B cell (primary cell): ENCODE results near the gene EPB41L4A. TPM values are rescaled to one million over a fixed set of nuclear protein-coding genes. Genes with fewer than 3 reads are reported as not detected.

Source experiments
- ATAC-seq: fragments of 200-7000 bp; cut with Tn5 transposase; one replicate; pipeline ENCODE4 v1.10.0; 2021; ENCODE audit warnings: low read depth, mild to moderate bottlenecking, moderate number of reproducible peaks, moderate library complexity
- CTCF ChIA-PET: fragments of 350-600 bp; sonication (Branson Sonifier 250); formaldehyde crosslinking; loops from one replicate; lab custom pipeline; 2021; ENCODE audit warnings: antibody characterized with exemption, inconsistent platforms; lab: Charles Lee
- POLR2A ChIA-PET: fragments of 350-600 bp; sonication (Branson Sonifier 250); formaldehyde crosslinking; loops from one replicate; lab custom pipeline; 2021; ENCODE audit warnings: antibody characterized with exemption; lab: Charles Lee
- DNase-seq: peaks from one replicate; pipeline ENCODE4 v3.0.0; 2013
- H2AFZ ChIP-seq: 2 replicates; pipeline ENCODE4 v1.6.1; 2012; ENCODE audit warnings: mild to moderate bottlenecking, low read depth, low read length; ENCODE audit not compliant: insufficient read depth, poor library complexity, severe bottlenecking
- H3K27ac ChIP-seq, 2 donors: 1 replicate in 1 of 2; 2 replicates in 1 of 2; pipeline ENCODE4 v1.5.1; 2012 to 2013; ENCODE audit warnings: low read length in 2 of 2, mild to moderate bottlenecking in 2 of 2, moderate library complexity in 1 of 2
- H3K27me3 ChIP-seq, 4 experiments: fragments of 200-600 bp in 1 of 4; sonication (generic) in 1 of 4; replicated peaks in 1 of 4; 1 replicate in 2 of 4; 2 replicates in 2 of 4; pipeline versions ENCODE4 v1.6.1 to v1.7.0; 2013 to 2016; ENCODE audit warnings: low read length in 3 of 4, mild to moderate bottlenecking in 2 of 4, mixed read lengths in 1 of 4, moderate library complexity in 1 of 4; ENCODE audit not compliant: insufficient read depth in 4 of 4, control insufficient read depth in 3 of 4; ENCODE audit errors: control extremely low read depth in 1 of 4
- H3K36me3 ChIP-seq, 2 experiments: replicated peaks in 1 of 2; 1 replicate in 1 of 2; 2 replicates in 1 of 2; pipeline versions ENCODE4 v1.6.1 to v1.7.1; 2013; ENCODE audit warnings: low read length in 1 of 2; ENCODE audit not compliant: insufficient read depth in 2 of 2, control insufficient read depth in 1 of 2; ENCODE audit errors: control extremely low read depth in 1 of 2, extremely low read depth in 1 of 2
- H3K4me1 ChIP-seq, 2 donors: fragments of 200-600 bp in 1 of 2; sonication (generic) in 1 of 2; 1 replicate in 1 of 2; 2 replicates in 1 of 2; pipeline versions ENCODE4 v1.5.1 to v1.6.1; 2013 to 2017; ENCODE audit warnings: low read length in 2 of 2; ENCODE audit not compliant: control insufficient read depth in 2 of 2, insufficient read depth in 2 of 2
- H3K4me2 ChIP-seq: replicated peaks from 2 replicates; pipeline ENCODE3; 2012; ENCODE audit warnings: mild to moderate bottlenecking, low read depth, low read length; ENCODE audit not compliant: poor library complexity, severe bottlenecking
- H3K4me3 ChIP-seq, 5 experiments: fragments of 200-600 bp in 1 of 5; sonication (generic) in 1 of 5; 1 replicate in 3 of 5; 2 replicates in 2 of 5; pipeline versions ENCODE4 v1.5.1 to v1.7.0; 2011 to 2016; ENCODE audit warnings: low read length in 4 of 5, mild to moderate bottlenecking in 4 of 5, low read depth in 2 of 5, control low read depth in 1 of 5, moderate library complexity in 1 of 5; ENCODE audit not compliant: insufficient read depth in 1 of 5; ENCODE audit errors: control extremely low read depth in 1 of 5, extremely low read depth in 1 of 5
- H3K79me2 ChIP-seq: fragments of 200-600 bp; sonication (generic); one replicate; pipeline ENCODE4 v1.6.0; 2016; ENCODE audit warnings: low read length; ENCODE audit not compliant: control insufficient read depth, insufficient read depth
- H3K9ac ChIP-seq: fragments of 200-600 bp; sonication (generic); 2 replicates; pipeline ENCODE4 v1.6.1; 2017; ENCODE audit warnings: mild to moderate bottlenecking, low read length, moderate library complexity
- H3K9me3 ChIP-seq, 3 donors: one replicate each; pipeline versions ENCODE4 v1.6.1 to v1.7.1; 2013; ENCODE audit warnings: low read length in 2 of 3; ENCODE audit not compliant: control insufficient read depth in 2 of 3, insufficient read depth in 1 of 3; ENCODE audit errors: control extremely low read depth in 1 of 3
- H4K20me1 ChIP-seq: 2 replicates; pipeline ENCODE4 v1.6.0; 2012; ENCODE audit warnings: mild to moderate bottlenecking, low read length; ENCODE audit not compliant: insufficient read depth, control insufficient read depth, poor library complexity, severe bottlenecking
- H3K27ac Mint-ChIP-seq: one replicate; pipeline ENCODE4 v1.8.0; 2021; ENCODE audit warnings: mixed read lengths
- H3K27me3 Mint-ChIP-seq: one replicate; pipeline ENCODE4 v1.8.0; 2021; ENCODE audit warnings: mixed read lengths
- H3K4me1 Mint-ChIP-seq: one replicate; pipeline ENCODE4 v1.8.0; 2021; ENCODE audit warnings: mixed read lengths
- H3K4me3 Mint-ChIP-seq: one replicate; pipeline ENCODE4 v1.8.0; 2021; ENCODE audit warnings: mixed read lengths
- H3K9me3 Mint-ChIP-seq: one replicate; pipeline ENCODE4 v1.8.0; 2022; ENCODE audit warnings: mixed read lengths; ENCODE audit not compliant: insufficient read depth
- EZH2 ChIP-seq: IDR thresholded peaks from 2 replicates; pipeline ENCODE4 v1.6.1; 2012; ENCODE audit warnings: borderline replicate concordance, low read depth, mild to moderate bottlenecking, moderate library complexity, low read length; ENCODE audit not compliant: insufficient read depth, poor library complexity, severe bottlenecking
- WGBS: methylation state at CpG from one replicate; pipeline ENCODE4 v1.1.5; 2013; ENCODE audit warnings: missing lambda C conversion rate; ENCODE audit not compliant: insufficient coverage; 5-methylcytosine and 5-hydroxymethylcytosine counted together
- intact Hi-C: fragments of 100-400 bp; cut with micrococcal nuclease; formaldehyde crosslinking; loops from one replicate; pipeline ENCODE4 v1.10.0; 2022
- polyA plus RNA-seq: library from polyadenylated mRNA; depleted of rRNA; stranded (reverse); fragments of >200 nt; gene quantifications from 2 replicates; pipeline ENCODE4 v1.2.3, GENCODE V29; 2012
- total RNA-seq, 2 donors: library from RNA; stranded (reverse); fragments of 120-200 nt in 1 of 2; gene quantifications; 1 replicate in 1 of 2; 2 replicates in 1 of 2; pipeline versions ENCODE4 v1.2.3 to v1.2.4, GENCODE V29; 2013 to 2022
- TF ChIP-seq, protein P1 (sequence below): fragments of 200-600 bp; IDR thresholded peaks from one replicate; pipeline ENCODE4 v1.8.0; 2022; ENCODE audit warnings: antibody characterized with exemption, mild to moderate bottlenecking

EPB41L4A gene
- total and polyA plus RNA-seq, 2 donors (not counting 1 experiment from before 2014, with no cell fraction given): 1.8 to 12.9 TPM

DNA sequence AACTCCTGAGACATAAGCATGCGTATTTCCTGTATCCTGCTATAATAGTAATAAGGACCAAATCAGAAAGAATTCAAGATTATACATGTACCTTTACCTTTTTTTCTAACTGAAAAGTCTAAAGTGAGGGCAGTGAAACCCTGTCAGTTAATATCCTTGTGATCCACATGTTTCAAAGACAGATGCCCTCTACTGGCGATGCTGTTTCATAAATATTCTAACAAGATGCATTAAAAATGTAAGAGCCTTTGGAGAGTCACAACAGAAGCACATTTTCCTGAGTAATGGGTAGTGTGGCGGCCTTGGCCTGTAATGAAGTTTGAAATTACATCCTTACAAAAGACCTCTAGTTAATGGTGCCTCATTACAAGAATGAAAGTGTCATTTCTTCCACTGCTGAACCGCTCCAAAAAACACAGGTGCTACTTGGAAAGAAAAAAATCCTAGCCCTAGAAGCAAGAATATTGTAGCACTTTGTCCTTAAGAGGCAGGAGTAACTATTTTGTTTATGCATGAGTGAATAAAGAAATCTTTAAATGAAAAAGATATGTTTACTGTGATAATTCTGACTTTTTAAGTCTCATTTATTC lies 232.6 kb downstream of the EPB41L4A start:
- POLR2A ChIA-PET: no interaction called here

DNA sequence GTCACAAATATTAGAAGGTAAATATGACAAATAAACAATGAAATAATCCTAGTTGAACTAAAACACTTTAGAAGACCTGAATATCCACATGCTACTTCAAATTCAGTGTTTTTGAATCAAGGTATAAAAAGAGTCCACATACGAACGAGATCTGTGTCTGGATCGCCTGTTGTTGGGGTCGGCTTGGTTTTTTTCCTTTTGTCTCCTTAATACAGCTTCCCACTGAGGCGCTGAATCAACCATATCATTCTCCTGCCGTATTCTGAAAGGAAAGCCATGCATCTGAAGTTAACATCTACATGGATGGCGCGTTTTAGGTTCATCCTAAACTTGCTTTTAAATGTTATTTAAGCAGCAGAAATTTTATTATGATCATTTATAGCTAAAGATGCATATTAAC lies 235.2 kb downstream of the EPB41L4A start:
- no peaks in the 10 kb centered on the region for H3K27me3 ChIP-seq
- intact Hi-C loops: no loop called here
- no peak for DNase-seq
- no peaks in the 10 kb centered on the region for H3K79me2 ChIP-seq
- no peaks in the 10 kb centered on the region for H3K9me3 ChIP-seq
- H2AFZ ChIP-seq: no peak overlapping the region
- no peak for ATAC-seq
- Mint-ChIP-seq H3K4me3 (no peak overlapping the region), H3K27ac (no peak overlapping the region), H3K4me1 (no peaks in the 10 kb centered on the region), H3K27me3 (peaks cover 6% of the 10 kb centered on the region), H3K9me3 (no peaks in the 10 kb centered on the region)
- H3K4me3 ChIP-seq: no peak overlapping the region
- CTCF ChIA-PET: interaction anchor here (1.1 to 2.2 kb wide), 3 partner anchors 9 to 574 kb away, joined by 3 to 9 read pairs (median 3); no protein-coding TSS in a partner anchor
- WGBS: 94% methylated on average over 4 of the region's 8 CpGs
- H3K4me2 ChIP-seq: no peak overlapping the region
- no peaks in the 10 kb centered on the region for H3K4me1 ChIP-seq
- no peaks in the 10 kb centered on the region for H3K36me3 ChIP-seq
- no peak overlapping the region for H3K27ac ChIP-seq
- POLR2A ChIA-PET: no interaction called here
- H3K9ac ChIP-seq: no peak overlapping the region
- TF ChIP-seq EZH2: no peak
- TF ChIP-seq, protein P1, sequence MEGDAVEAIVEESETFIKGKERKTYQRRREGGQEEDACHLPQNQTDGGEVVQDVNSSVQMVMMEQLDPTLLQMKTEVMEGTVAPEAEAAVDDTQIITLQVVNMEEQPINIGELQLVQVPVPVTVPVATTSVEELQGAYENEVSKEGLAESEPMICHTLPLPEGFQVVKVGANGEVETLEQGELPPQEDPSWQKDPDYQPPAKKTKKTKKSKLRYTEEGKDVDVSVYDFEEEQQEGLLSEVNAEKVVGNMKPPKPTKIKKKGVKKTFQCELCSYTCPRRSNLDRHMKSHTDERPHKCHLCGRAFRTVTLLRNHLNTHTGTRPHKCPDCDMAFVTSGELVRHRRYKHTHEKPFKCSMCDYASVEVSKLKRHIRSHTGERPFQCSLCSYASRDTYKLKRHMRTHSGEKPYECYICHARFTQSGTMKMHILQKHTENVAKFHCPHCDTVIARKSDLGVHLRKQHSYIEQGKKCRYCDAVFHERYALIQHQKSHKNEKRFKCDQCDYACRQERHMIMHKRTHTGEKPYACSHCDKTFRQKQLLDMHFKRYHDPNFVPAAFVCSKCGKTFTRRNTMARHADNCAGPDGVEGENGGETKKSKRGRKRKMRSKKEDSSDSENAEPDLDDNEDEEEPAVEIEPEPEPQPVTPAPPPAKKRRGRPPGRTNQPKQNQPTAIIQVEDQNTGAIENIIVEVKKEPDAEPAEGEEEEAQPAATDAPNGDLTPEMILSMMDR: no peak
- no peaks in the 10 kb centered on the region for H4K20me1 ChIP-seq

More for the DNA sequence above, 232.6 kb downstream of the EPB41L4A start:
- ATAC-seq (no peak), DNase-seq (peak; percentile 31)
- H3K36me3 ChIP-seq: no peaks in the 10 kb centered on the region
- no peaks in the 10 kb centered on the region for H3K27me3 ChIP-seq
- intact Hi-C loops: no loop called here
- Mint-ChIP-seq H3K4me3 (no peak overlapping the region), H3K9me3 (no peaks in the 10 kb centered on the region), H3K27ac (no peak overlapping the region), H3K4me1 (no peaks in the 10 kb centered on the region), H3K27me3 (peaks cover 18% of the 10 kb centered on the region)
- no CpG with 5 or more reads among the region's 4 CpGs for WGBS
- H3K9me3 ChIP-seq: no peaks in the 10 kb centered on the region
- no peak overlapping the region for H3K4me2 ChIP-seq
- TF ChIP-seq, protein P1: peak; percentile 73
- TF ChIP-seq EZH2: no peak
- no peak overlapping the region for H2AFZ ChIP-seq
- H3K9ac ChIP-seq: no peak overlapping the region
- H3K27ac ChIP-seq: no peak overlapping the region
- no peaks in the 10 kb centered on the region for H4K20me1 ChIP-seq
- no peaks in the 10 kb centered on the region for H3K4me1 ChIP-seq
- no peak overlapping the region for H3K4me3 ChIP-seq
- no peaks in the 10 kb centered on the region for H3K79me2 ChIP-seq
- CTCF ChIA-PET: interaction anchor here (1.0 kb wide), 1 partner anchor 11 kb away, joined by 3 read pairs; no protein-coding TSS in a partner anchor
